WTC11 (cell line): ENCODE measurements around the gene PDE4B. TPM values are rescaled to one million over a fixed set of nuclear protein-coding genes. Genes with fewer than 3 reads are reported as not detected.

Source experiments
- ATAC-seq: fragments of 200-7000 bp; cut with Tn5 transposase; 2 replicates; pipeline ENCODE4 v1.10.0; 2021; ENCODE audit warnings: mild to moderate bottlenecking, moderate library complexity
- CTCF ChIA-PET: fragments of 300-600 bp; sonication (Branson Sonifier 250); formaldehyde crosslinking; loops from one replicate; lab custom pipeline; 2021; ENCODE audit warnings: antibody characterized with exemption; lab: Charles Lee
- POLR2A ChIA-PET: fragments of 350-600 bp; sonication (Branson Sonifier 250); formaldehyde crosslinking; loops from one replicate; lab custom pipeline; 2021; ENCODE audit warnings: antibody characterized with exemption; lab: Charles Lee
- DNase-seq: peaks from one replicate; pipeline ENCODE4 v3.0.0; 2021; ENCODE audit warnings: low spot score
- H3K27ac Mint-ChIP-seq: 2 replicates; pipeline ENCODE4 v1.8.0; 2021; ENCODE audit warnings: mixed read lengths
- H3K27me3 Mint-ChIP-seq: 2 replicates; pipeline ENCODE4 v1.8.0; 2021; ENCODE audit warnings: low read depth, mild to moderate bottlenecking, moderate library complexity, mixed read lengths
- H3K36me3 Mint-ChIP-seq: 2 replicates; pipeline ENCODE4 v1.8.0; 2021; ENCODE audit warnings: mixed read lengths
- H3K4me1 Mint-ChIP-seq: 2 replicates; pipeline ENCODE4 v1.8.0; 2022; ENCODE audit warnings: mixed read lengths
- H3K4me3 Mint-ChIP-seq: 2 replicates; pipeline ENCODE4 v1.8.0; 2021; ENCODE audit warnings: mild to moderate bottlenecking, moderate library complexity, mixed read lengths
- H3K9me3 Mint-ChIP-seq: 2 replicates; pipeline ENCODE4 v1.8.0; 2021; ENCODE audit warnings: mixed read lengths
- CREB1 ChIP-seq: sonication (generic); formaldehyde crosslinking; IDR thresholded peaks from 2 replicates; pipeline ENCODE4 v1.8.0; 2023; ENCODE audit warnings: mild to moderate bottlenecking, missing genetic modification reagents
- E2F4 ChIP-seq: sonication (generic); formaldehyde crosslinking; IDR thresholded peaks from 2 replicates; pipeline ENCODE4 v1.8.1; 2022; ENCODE audit warnings: low read depth, mild to moderate bottlenecking, moderate library complexity, missing genetic modification reagents, borderline replicate concordance
- E2F5 ChIP-seq: sonication (generic); formaldehyde crosslinking; IDR thresholded peaks from 2 replicates; pipeline ENCODE4 v1.8.1; 2022; ENCODE audit warnings: mild to moderate bottlenecking, moderate library complexity, missing genetic modification reagents
- ERG ChIP-seq: fragments of 250-450 bp; sonication (Bioruptor Pico); IDR thresholded peaks from 2 replicates; pipeline ENCODE4 v1.8.0; 2021; ENCODE audit warnings: mild to moderate bottlenecking
- FOXK1 ChIP-seq: sonication (generic); formaldehyde crosslinking; IDR thresholded peaks from 2 replicates; pipeline ENCODE4 v1.8.0; 2022; ENCODE audit warnings: mild to moderate bottlenecking, moderate library complexity, missing genetic modification reagents
- GABPB1 ChIP-seq: sonication (generic); formaldehyde crosslinking; IDR thresholded peaks from 2 replicates; pipeline ENCODE4 v1.8.1; 2023; ENCODE audit warnings: mild to moderate bottlenecking, missing genetic modification reagents
- GRHL2 ChIP-seq: fragments of 250-450 bp; sonication (Bioruptor Pico); IDR thresholded peaks from 2 replicates; pipeline ENCODE4 v1.8.0; 2022; ENCODE audit warnings: mild to moderate bottlenecking, moderate library complexity; ENCODE audit not compliant: insufficient replicate concordance, severe bottlenecking
- IRF1 ChIP-seq: sonication (generic); formaldehyde crosslinking; IDR thresholded peaks from 2 replicates; pipeline ENCODE4 v1.8.0; 2023; ENCODE audit warnings: missing genetic modification reagents
- MAX ChIP-seq: sonication (generic); formaldehyde crosslinking; IDR thresholded peaks from 2 replicates; pipeline ENCODE4 v1.8.0; 2022; ENCODE audit warnings: mild to moderate bottlenecking, missing genetic modification reagents
- RELA ChIP-seq: sonication (generic); formaldehyde crosslinking; IDR thresholded peaks from 2 replicates; pipeline ENCODE4 v1.8.1; 2022; ENCODE audit warnings: missing genetic modification reagents, mild to moderate bottlenecking, borderline replicate concordance
- SMAD3 ChIP-seq: sonication (generic); formaldehyde crosslinking; IDR thresholded peaks from 2 replicates; pipeline ENCODE4 v1.8.0; 2022; ENCODE audit warnings: missing genetic modification reagents, mild to moderate bottlenecking, borderline replicate concordance
- SOX15 ChIP-seq: fragments of 250-450 bp; sonication (Bioruptor Pico); IDR thresholded peaks from 2 replicates; pipeline ENCODE4 v1.9.0; 2021; ENCODE audit warnings: mild to moderate bottlenecking
- STAT6 ChIP-seq: sonication (generic); formaldehyde crosslinking; conservative IDR thresholded peaks from 2 replicates; pipeline ENCODE4 v1.8.1; 2023; ENCODE audit warnings: mild to moderate bottlenecking, low read depth, missing genetic modification reagents, moderate library complexity
- TCF7 ChIP-seq: sonication (generic); formaldehyde crosslinking; IDR thresholded peaks from 2 replicates; pipeline ENCODE4 v1.8.0; 2022; ENCODE audit warnings: mild to moderate bottlenecking, low read depth, missing genetic modification reagents, moderate library complexity
- TEAD1 ChIP-seq: sonication (generic); formaldehyde crosslinking; IDR thresholded peaks from 2 replicates; pipeline ENCODE4 v1.8.0; 2022; ENCODE audit warnings: mild to moderate bottlenecking, missing genetic modification reagents
- ZBTB43 ChIP-seq: sonication (generic); formaldehyde crosslinking; IDR thresholded peaks from 2 replicates; pipeline ENCODE4 v1.8.1; 2023; ENCODE audit warnings: mild to moderate bottlenecking, missing genetic modification reagents
- ZNF317 ChIP-seq: sonication (generic); formaldehyde crosslinking; IDR thresholded peaks from 2 replicates; pipeline ENCODE4 v1.8.1; 2023; ENCODE audit warnings: low read depth, mild to moderate bottlenecking, moderate library complexity, missing genetic modification reagents, borderline replicate concordance
- ZNF671 ChIP-seq: fragments of 250-450 bp; sonication (Bioruptor Pico); IDR thresholded peaks from 2 replicates; pipeline ENCODE4 v1.8.0; 2021; ENCODE audit warnings: mild to moderate bottlenecking
- total RNA-seq: library from RNA; stranded (reverse); gene quantifications from 3 replicates; pipeline ENCODE4 v1.2.3, GENCODE V29; 2021

Gene PDE4B
- total RNA-seq, 1 experiment from 2014 or later: 8.0 TPM

- peak; percentile 57; the same call in 1 of the 2 replicates for TF ChIP-seq ZBTB43
- peak; percentile 56; the same call in 1 of the 2 replicates for TF ChIP-seq SMAD3
- no peak for TF ChIP-seq GABPB1
- TF ChIP-seq MAX: peak; percentile 24; the same call in 1 of the 2 replicates
- TF ChIP-seq TEAD1 (CRISPR knock-in tag): 0 out of 2 replicates have a peak, but pooled peaks have one; percentile 63
Observed at GRCh38 chr1:66331658-66332547, 539.2 kb downstream of the PDE4B start (continued).

- peak; percentile 5 for ATAC-seq
- Mint-ChIP-seq H3K4me1 (peaks cover 67% of the 10 kb centered on the region), H3K27ac (peak overlapping the region; percentile 85), H3K4me3 (peak overlapping the region; percentile 74), H3K36me3 (no peaks in the 10 kb centered on the region), H3K27me3 (no peaks in the 10 kb centered on the region; the same call in 1 of the 2 replicates), H3K9me3 (no peaks in the 10 kb centered on the region)
- DNase-seq: no peak
- POLR2A ChIA-PET: interaction anchor here (1.0 to 1.4 kb wide), 2 partner anchors 18 to 58 kb away, joined by 3 to 4 read pairs; no protein-coding TSS in a partner anchor
- no peak for TF ChIP-seq ERG (CRISPR knock-in tag)
- 0 out of 2 replicates have a peak, but pooled peaks have one; percentile 4 for TF ChIP-seq ZBTB43
- no peak for TF ChIP-seq RELA
- no peak for TF ChIP-seq SOX15 (CRISPR knock-in tag)
- TF ChIP-seq ZNF317 (CRISPR knock-in tag): no peak
- CTCF ChIA-PET: interaction anchor here (0.6 to 2.5 kb wide), 10 partner anchors 9 to 874 kb away, joined by 3 to 14 read pairs (median 4); no protein-coding TSS in a partner anchor
Observed at GRCh38 chr1:66332548-66332901, 539.8 kb downstream of the PDE4B start.

GRCh38 chr1:66333466-66334199, 540.9 kb downstream of the PDE4B start:
- ChIA-PET POLR2A (no interaction called here), CTCF (interaction anchor here (1.6 to 2.5 kb wide), 2 partner anchors 13 to 22 kb away, joined by 5 to 14 read pairs; no protein-coding TSS in a partner anchor)
- Mint-ChIP-seq H3K36me3 (no peaks in the 10 kb centered on the region), H3K9me3 (no peaks in the 10 kb centered on the region), H3K4me3 (peak overlapping the region; percentile 74), H3K4me1 (peaks cover 68% of the 10 kb centered on the region), H3K27me3 (no peaks in the 10 kb centered on the region; the same call in 1 of the 2 replicates), H3K27ac (peak overlapping the region; percentile 81)
- ATAC-seq (peak; percentile 16), DNase-seq (no peak)
- no peak for TF ChIP-seq ZNF671 (CRISPR knock-in tag)
- no peak for TF ChIP-seq FOXK1 (CRISPR knock-in tag)
- no peak for TF ChIP-seq IRF1 (CRISPR knock-in tag)
- TF ChIP-seq TCF7 (CRISPR knock-in tag): no peak
- TF ChIP-seq TEAD1 (CRISPR knock-in tag): no peak
- no peak for TF ChIP-seq E2F4 (CRISPR knock-in tag)
- no peak for TF ChIP-seq CREB1 (CRISPR knock-in tag)
- TF ChIP-seq STAT6: no peak
- TF ChIP-seq ZBTB43: no peak
- no peak for TF ChIP-seq E2F5 (CRISPR knock-in tag)
- no peak for TF ChIP-seq GRHL2 (CRISPR knock-in tag)
